K562 (cell line): ENCODE measurements around the gene HSD11B1L. TPM values are rescaled to one million over a fixed set of nuclear protein-coding genes. Genes with fewer than 3 reads are reported as not detected.

Experiments
- ARID3A ChIP-seq: IDR thresholded peaks from 2 replicates; pipeline ENCODE4 v1.6.1; 2012; ENCODE audit warnings: low read depth, low read length, improper control_type of control experiment, borderline replicate concordance
- BRD4 ChIP-seq: fragments of 200-600 bp; sonication (generic); IDR thresholded peaks from 2 replicates; pipeline ENCODE4 v1.6.1; 2017; ENCODE audit warnings: inconsistent platforms
- CCNT2 ChIP-seq: IDR thresholded peaks from 2 replicates; pipeline ENCODE4 v1.6.1; 2011; ENCODE audit warnings: borderline replicate concordance, low read depth, mild to moderate bottlenecking, moderate library complexity, mixed read lengths, low read length; ENCODE audit not compliant: insufficient read length; ENCODE audit errors: extremely low read depth
- EHMT2 ChIP-seq: fragments of 450-650 bp; IDR thresholded peaks from 2 replicates; pipeline ENCODE4 v1.6.1; 2018; ENCODE audit warnings: antibody characterized with exemption
- GMEB1 ChIP-seq: fragments of 250-450 bp; sonication (Bioruptor Pico); IDR thresholded peaks from 2 replicates; pipeline ENCODE4 v1.4.0; 2020; ENCODE audit warnings: mild to moderate bottlenecking
- HBP1 ChIP-seq: fragments of 450-650 bp; formaldehyde crosslinking; IDR thresholded peaks from 2 replicates; pipeline ENCODE4 v1.4.0; 2022; ENCODE audit warnings: missing genetic modification characterization
- KDM5B ChIP-seq: fragments of 200-600 bp; sonication (generic); IDR thresholded peaks from 2 replicates; pipeline ENCODE4 v1.6.1; 2012; ENCODE audit warnings: low read depth, mild to moderate bottlenecking, moderate library complexity, low read length, control low read depth, inconsistent platforms; ENCODE audit not compliant: insufficient replicate concordance
- RREB1 ChIP-seq: fragments of 250-450 bp; sonication (Bioruptor Pico); IDR thresholded peaks from 2 replicates; pipeline ENCODE4 v1.4.0; 2020
- SIRT6 ChIP-seq: IDR thresholded peaks from one replicate; pipeline ENCODE4 v1.6.1; 2012; ENCODE audit warnings: low read depth, mild to moderate bottlenecking, control low read depth, inconsistent platforms, low read length, moderate library complexity
- SP1 ChIP-seq: sonication (generic); formaldehyde crosslinking; IDR thresholded peaks from 2 replicates; pipeline ENCODE4 v1.8.1; 2022; ENCODE audit warnings: mild to moderate bottlenecking, missing genetic modification reagents
- ZNF134 ChIP-seq: fragments of 250-450 bp; sonication (Bioruptor Pico); conservative IDR thresholded peaks from 2 replicates; pipeline ENCODE4 v1.4.0; 2020
- ZNF311 ChIP-seq: fragments of 250-450 bp; sonication (Bioruptor Pico); IDR thresholded peaks from 2 replicates; pipeline ENCODE4 v1.4.0; 2020; ENCODE audit warnings: mild to moderate bottlenecking, moderate library complexity
- polyA plus RNA-seq, 8 experiments: library from polyadenylated mRNA; depleted of rRNA in 4 of 8; stranded (reverse) in 5 of 8; unstranded in 3 of 8; fragments of >200 nt; fragmentation: Nextera tagmentation in 2 of 8; fragmentation: Illumina TruSeq in 1 of 8; extraction: Ambion mirVana in 2 of 8; extraction: Trizol in 1 of 8; gene quantifications; 2 replicates each; pipeline versions ENCODE4 v1.2.1 to v1.2.3, GENCODE V29; 2011 to 2014; ENCODE audit warnings: inconsistent platforms in 1 of 8, missing spikeins in 1 of 8
- total RNA-seq, 7 experiments: library from RNA; depleted of rRNA in 6 of 7; stranded (reverse); fragments of >200 nt in 6 of 7; fragmentation: Illumina TruSeq in 2 of 7; extraction: Trizol in 2 of 7; gene quantifications; 2 replicates each; pipeline versions ENCODE4 v1.2.1 to v1.2.3, GENCODE V29; 2011 to 2021; ENCODE audit warnings: low replicate concordance in 1 of 7

Gene HSD11B1L
- total and polyA plus RNA-seq, 9 of the 15 experiments (the other 6 are each of a cell fraction or from before 2014, with no cell fraction given), result 0.31 to 7.7 (median 2.3) TPM

- TF ChIP-seq KDM5B (peak; percentile 83), GMEB1 (CRISPR knock-in tag) (no peak), SP1 (peak; percentile 53), CCNT2 (no peak), ARID3A (no peak), BRD4 (no peak; the same call in 1 of the 2 replicates), ZNF311 (CRISPR knock-in tag) (0 out of 2 replicates have a peak, but pooled peaks have one; percentile 21), HBP1 (CRISPR knock-in tag) (no peak), SIRT6 (no peak), ZNF134 (no peak), RREB1 (no peak), EHMT2 (no peak)
Measured at GRCh38 chr19:5718579-5719273, 37.9 kb downstream of the HSD11B1L start (continued).
